Calu3 (cell line): ENCODE data around the gene GRIK4. TPM values are rescaled to one million over a fixed set of nuclear protein-coding genes. Genes with fewer than 3 reads are reported as not detected.

Experiments used
- BruUV-seq: library from RNA; stranded (reverse); fragments of 400-500 nt; replicated peaks from 2 replicates; lab custom pipeline; 2021; lab: Mats Ljungman, UMichigan
- CTCF ChIA-PET: fragments of 300-600 bp; sonication (Branson Sonifier 250); formaldehyde crosslinking; loops from one replicate; lab custom pipeline; 2022; ENCODE audit warnings: antibody characterized with exemption; lab: Charles Lee
- DNase-seq: peaks from one replicate; pipeline ENCODE4 v3.0.0; 2022
- H3K27ac Mint-ChIP-seq: one replicate; pipeline ENCODE4 v1.8.0; 2022; ENCODE audit warnings: mixed read lengths; ENCODE audit not compliant: unreplicated experiment
- H3K27me3 Mint-ChIP-seq: one replicate; pipeline ENCODE4 v1.8.0; 2022; ENCODE audit warnings: mixed read lengths; ENCODE audit not compliant: unreplicated experiment
- H3K36me3 Mint-ChIP-seq: one replicate; pipeline ENCODE4 v1.8.0; 2022; ENCODE audit warnings: mild to moderate bottlenecking, moderate library complexity, mixed read lengths; ENCODE audit not compliant: insufficient read depth, unreplicated experiment
- H3K4me1 Mint-ChIP-seq: one replicate; pipeline ENCODE4 v1.8.0; 2022; ENCODE audit warnings: mild to moderate bottlenecking, low read depth, mixed read lengths; ENCODE audit not compliant: unreplicated experiment
- H3K4me3 Mint-ChIP-seq: one replicate; pipeline ENCODE4 v1.8.0; 2022; ENCODE audit warnings: mild to moderate bottlenecking, low read depth, moderate library complexity, mixed read lengths; ENCODE audit not compliant: unreplicated experiment
- H3K9me3 Mint-ChIP-seq: one replicate; pipeline ENCODE4 v1.8.0; 2022; ENCODE audit warnings: low read depth, mixed read lengths; ENCODE audit not compliant: unreplicated experiment
- CTCF ChIP-seq: fragments of 200-600 bp; IDR thresholded peaks from one replicate; pipeline ENCODE4 v1.8.0; 2022; ENCODE audit warnings: antibody characterized with exemption; ENCODE audit not compliant: unreplicated experiment
- intact Hi-C: fragments of 100-400 bp; cut with micrococcal nuclease; formaldehyde crosslinking; loops from one replicate; pipeline ENCODE4 v1.10.0; 2022; ENCODE audit not compliant: unreplicated experiment
- total RNA-seq: library from RNA; stranded (reverse); gene quantifications from 2 replicates; pipeline ENCODE4 v1.2.3, GENCODE V29; 2022

Gene GRIK4
- total RNA-seq, 1 experiment from 2014 or later = not detected

- CTCF ChIA-PET = no interaction called here
- no TSS peak for BruUV-seq
- no peaks in the 10 kb centered on the region for H3K36me3 Mint-ChIP-seq
These were observed 38.5 kb downstream of the GRIK4 start for GRCh38 chr11:120550007-120550406.

GRCh38 chr11:120551191-120551590 lies 39.6 kb downstream of the GRIK4 start:
- Mint-ChIP-seq H3K4me1 (peaks cover 18% of the 10 kb centered on the region), H3K4me3 (no peak overlapping the region), H3K27ac (no peak overlapping the region), H3K9me3 (no peaks in the 10 kb centered on the region), H3K36me3 (no peaks in the 10 kb centered on the region), H3K27me3 (peaks cover 69% of the 10 kb centered on the region)
- intact Hi-C loops = no loop called here
- no TSS peak for BruUV-seq
- DNase-seq = no peak
- CTCF ChIA-PET = no interaction called here
- TF ChIP-seq CTCF = no peak

More at GRCh38 chr11:120550007-120550406, 38.5 kb downstream of the GRIK4 start:
- Mint-ChIP-seq H3K27ac (no peak overlapping the region), H3K4me1 (peaks cover 18% of the 10 kb centered on the region), H3K4me3 (no peak overlapping the region), H3K9me3 (no peaks in the 10 kb centered on the region), H3K27me3 (peaks cover 57% of the 10 kb centered on the region)
- no peak for DNase-seq
- TF ChIP-seq CTCF = no peak
- intact Hi-C loops = no loop called here

GRCh38 chr11:120554766-120555432 lies 43.4 kb downstream of the GRIK4 start:
- no peaks in the 10 kb centered on the region for H3K9me3 Mint-ChIP-seq
- TF ChIP-seq CTCF = no peak
- no peak overlapping the region for H3K4me3 Mint-ChIP-seq
- DNase-seq = no peak
- intact Hi-C loops = no loop called here
- no TSS peak for BruUV-seq
- H3K27ac Mint-ChIP-seq = no peak overlapping the region
- H3K27me3 Mint-ChIP-seq = peaks cover 77% of the 10 kb centered on the region
- no peaks in the 10 kb centered on the region for H3K36me3 Mint-ChIP-seq
- no peaks in the 10 kb centered on the region for H3K4me1 Mint-ChIP-seq
- CTCF ChIA-PET = interaction anchor here (0.6 kb wide), 2 partner anchors 10 to 12 kb away, joined by 3 to 6 read pairs; no protein-coding TSS in a partner anchor

GRCh38 chr11:120555433-120555773 lies 43.9 kb downstream of the GRIK4 start:
- Mint-ChIP-seq H3K4me3 (no peak overlapping the region), H3K36me3 (no peaks in the 10 kb centered on the region), H3K27me3 (peaks cover 72% of the 10 kb centered on the region), H3K4me1 (no peaks in the 10 kb centered on the region), H3K9me3 (no peaks in the 10 kb centered on the region), H3K27ac (no peak overlapping the region)
- DNase-seq = no peak
- BruUV-seq = no TSS peak
- intact Hi-C loops = no loop called here
- CTCF ChIA-PET = no interaction called here
- no peak for TF ChIP-seq CTCF
